ENCODE results near the gene LCA5.
A peak's percentile ranks its signal among the peaks of the same experiment; 100 is the strongest.
"Not testable (repeated sequence)": the region's sequence is repeated elsewhere in the genome, so short reads cannot be mapped to it uniquely, and the experiment has no call there.

The LCA5 gene

DNA sequence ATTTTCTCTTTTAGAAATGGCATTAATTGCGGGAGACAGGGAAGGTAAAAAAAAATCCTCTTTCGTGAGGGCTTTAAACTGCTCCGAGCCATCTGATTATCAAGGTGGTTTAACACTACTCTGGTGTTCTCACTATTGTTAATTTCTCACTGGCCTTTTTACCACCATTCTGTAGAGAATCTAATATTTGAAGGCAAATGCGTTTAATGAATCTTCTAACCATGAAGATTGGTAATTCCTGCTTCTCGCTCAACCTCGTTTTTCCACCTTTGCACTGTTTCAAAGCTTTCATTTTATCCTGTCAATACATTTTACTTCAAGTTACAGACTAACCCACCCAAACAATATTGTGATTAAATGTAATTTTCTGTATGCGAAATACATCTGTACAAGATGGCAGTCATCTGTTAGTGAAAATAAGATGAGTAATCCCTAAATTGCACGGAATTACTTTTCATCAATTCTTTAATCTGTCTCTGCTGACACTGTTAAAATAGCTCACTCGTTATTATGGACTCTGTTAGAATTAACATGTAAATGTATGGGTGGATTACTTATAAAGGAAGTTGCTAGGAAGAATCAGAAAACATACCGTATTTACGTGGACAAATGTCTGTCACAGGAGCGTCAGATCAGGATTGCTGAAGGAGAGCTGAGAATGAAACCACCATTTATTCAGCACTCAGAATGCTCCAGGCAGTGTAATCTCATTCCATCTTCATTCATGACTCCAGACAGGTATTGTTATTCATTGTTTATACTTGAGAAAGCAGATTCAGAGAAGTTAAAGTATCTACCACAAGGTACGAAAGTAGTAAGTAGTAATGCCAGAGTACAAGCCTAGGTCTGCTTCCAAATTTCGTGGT, 1.1 kb upstream of the LCA5 start:
- no peaks in the 10 kb centered on the region for H3K9me3 ChIP-seq (ENCODE audit: control insufficient read depth, low read length)
- H3K4ac ChIP-seq (ENCODE audit: low read depth in 1 of 2, low read length in 2 of 2): no peak overlapping the region
- 34% methylated on average over 8 of the region's 14 CpGs for WGBS
- H3K9ac ChIP-seq (ENCODE audit: low read length): peak overlapping the region; percentile 96
- H3K79me1 ChIP-seq (replicated peaks; ENCODE audit: low read length, poor library complexity, severe bottlenecking): peaks cover 9% of the 10 kb centered on the region
- H3K4me1 ChIP-seq (ENCODE audit: control insufficient read depth, insufficient read depth, low read depth, low read length): no peaks in the 10 kb centered on the region
- H3K14ac ChIP-seq (ENCODE audit: low read length in 2 of 2): no peak overlapping the region
- DNase-seq: peak; percentile 51
- no peak overlapping the region for H2AK5ac ChIP-seq (ENCODE audit: low read length, severe bottlenecking)
- no peak overlapping the region for H3K23ac ChIP-seq (ENCODE audit: low read length in 2 of 2)
- H2BK120ac ChIP-seq (ENCODE audit: low read depth, low read length): no peak overlapping the region
- no peak overlapping the region for H4K91ac ChIP-seq (ENCODE audit: low read length)
- H2BK12ac ChIP-seq (ENCODE audit: low read length in 2 of 2): no peak overlapping the region
- H3K36me3 ChIP-seq (ENCODE audit: control insufficient read depth in 1 of 2, insufficient read depth in 2 of 2, low read depth in 1 of 2, low read length in 2 of 2): peaks cover 0 to 7% of the 10 kb centered on the region in 2 experiments
- H3K4me2 ChIP-seq (ENCODE audit: low read length, poor library complexity, severe bottlenecking): peak overlapping the region; percentile 66
- H2BK5ac ChIP-seq (ENCODE audit: low read depth, low read length, poor library complexity, severe bottlenecking): peak overlapping the region; percentile 25
- peak overlapping the region in 1 of 2 experiments; percentile 97 for H3K4me3 ChIP-seq (ENCODE audit: insufficient read depth in 1 of 2, low read depth in 1 of 2, low read length in 2 of 2)
- no peak overlapping the region for H4K8ac ChIP-seq (ENCODE audit: low read length)
- H2BK15ac ChIP-seq (ENCODE audit: low read depth, poor library complexity, severe bottlenecking): no peak overlapping the region
- H3K27me3 ChIP-seq (ENCODE audit: control insufficient read depth in 1 of 2, insufficient read depth in 1 of 2, low read length in 2 of 2): no peaks in the 10 kb centered on the region
- no peak overlapping the region for H3K27ac ChIP-seq (ENCODE audit: low read length, poor library complexity, severe bottlenecking)
- no peak overlapping the region for H2AFZ ChIP-seq (ENCODE audit: low read depth, low read length)
- no peak overlapping the region for H3K18ac ChIP-seq (ENCODE audit: low read depth in 1 of 2, low read length in 2 of 2)

DNA sequence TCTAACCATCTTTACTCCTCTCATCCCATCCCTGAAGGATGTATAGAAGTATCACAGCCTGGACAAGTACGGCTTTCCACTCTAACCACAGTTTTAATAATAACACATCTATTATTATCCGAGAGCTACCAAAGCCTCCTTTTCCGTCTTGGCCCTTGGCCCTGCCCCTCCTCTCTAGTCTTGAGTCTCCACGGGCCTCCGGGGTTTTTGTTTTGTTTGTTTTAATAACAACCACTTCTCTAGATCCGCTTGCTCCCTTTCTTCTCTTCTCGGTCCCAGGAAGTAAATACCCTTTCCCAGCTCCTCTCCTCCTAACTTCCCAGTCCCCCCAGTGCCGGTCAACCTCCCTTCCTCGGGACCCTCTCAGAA, 661 bp downstream of the LCA5 start:
- peak overlapping the region; percentile 33 for H2BK15ac ChIP-seq (ENCODE audit: low read depth, poor library complexity, severe bottlenecking)

DNA sequence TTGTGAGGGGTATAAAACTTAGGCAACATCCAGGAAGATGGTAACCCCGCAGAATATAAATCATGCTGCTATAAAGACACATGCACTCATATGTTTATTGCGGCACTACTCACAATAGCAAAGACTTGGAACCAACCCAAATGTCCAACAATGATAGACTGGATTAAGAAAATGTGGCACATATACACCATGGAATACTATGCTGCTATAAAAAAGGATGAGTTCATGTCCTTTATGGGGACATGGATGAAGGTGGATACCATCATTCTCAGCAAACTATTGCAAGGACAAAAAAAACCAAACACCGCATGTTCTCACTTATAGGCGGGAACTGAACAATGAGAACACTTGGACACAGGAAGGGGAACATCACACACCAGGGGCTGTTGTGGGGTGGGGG, 7.7 kb downstream of the LCA5 start:
- H2AFZ ChIP-seq (ENCODE audit: low read depth, low read length); H3K4ac ChIP-seq (ENCODE audit: low read depth in 1 of 2, low read length in 2 of 2); H3K9me3 ChIP-seq (ENCODE audit: control insufficient read depth, low read length); H2BK120ac ChIP-seq (ENCODE audit: low read depth, low read length); H4K8ac ChIP-seq (ENCODE audit: low read length); H3K9ac ChIP-seq (ENCODE audit: low read length); H3K23ac ChIP-seq (ENCODE audit: low read length in 2 of 2); H3K4me2 ChIP-seq (ENCODE audit: low read length, poor library complexity, severe bottlenecking); DNase-seq; H2BK12ac ChIP-seq (ENCODE audit: low read length in 2 of 2); H2BK5ac ChIP-seq (ENCODE audit: low read depth, low read length, poor library complexity, severe bottlenecking); H3K27ac ChIP-seq (ENCODE audit: low read length, poor library complexity, severe bottlenecking); H3K4me3 ChIP-seq (ENCODE audit: insufficient read depth in 1 of 2, low read depth in 1 of 2, low read length in 2 of 2); H2AK5ac ChIP-seq (ENCODE audit: low read length, severe bottlenecking); H3K14ac ChIP-seq (ENCODE audit: low read length in 2 of 2); H3K4me1 ChIP-seq (ENCODE audit: control insufficient read depth, insufficient read depth, low read depth, low read length); H4K91ac ChIP-seq (ENCODE audit: low read length); H3K27me3 ChIP-seq (ENCODE audit: control insufficient read depth in 1 of 2, insufficient read depth in 1 of 2, low read length in 2 of 2); H3K18ac ChIP-seq (ENCODE audit: low read depth in 1 of 2, low read length in 2 of 2); H3K36me3 ChIP-seq (ENCODE audit: control insufficient read depth in 1 of 2, insufficient read depth in 2 of 2, low read depth in 1 of 2, low read length in 2 of 2); H2BK15ac ChIP-seq (ENCODE audit: low read depth, poor library complexity, severe bottlenecking): not testable (repeated sequence)
- no CpG with 5 or more reads among the region's 4 CpGs for WGBS
- H3K79me1 ChIP-seq (replicated peaks; ENCODE audit: low read length, poor library complexity, severe bottlenecking): peaks cover 22% of the 10 kb centered on the region

More for the DNA sequence above, 661 bp downstream of the LCA5 start:
- Histone ChIP-seq H3K14ac (ENCODE audit: low read length in 2 of 2) (no peak overlapping the region), H3K4me3 (ENCODE audit: insufficient read depth in 1 of 2, low read depth in 1 of 2, low read length in 2 of 2) (peak overlapping the region; percentile 94 to 97), H2BK12ac (ENCODE audit: low read length in 2 of 2) (no peak overlapping the region), H2AK5ac (ENCODE audit: low read length, severe bottlenecking) (no peak overlapping the region), H3K27me3 (ENCODE audit: control insufficient read depth in 1 of 2, insufficient read depth in 1 of 2, low read length in 2 of 2) (no peaks in the 10 kb centered on the region), H3K4me1 (ENCODE audit: control insufficient read depth, insufficient read depth, low read depth, low read length) (no peaks in the 10 kb centered on the region), H4K8ac (ENCODE audit: low read length) (no peak overlapping the region), H3K9ac (ENCODE audit: low read length) (peak overlapping the region; percentile 96), H3K23ac (ENCODE audit: low read length in 2 of 2) (no peak overlapping the region), H3K4me2 (ENCODE audit: low read length, poor library complexity, severe bottlenecking) (peak overlapping the region; percentile 86), H4K91ac (ENCODE audit: low read length) (no peak overlapping the region), H2BK120ac (ENCODE audit: low read depth, low read length) (no peak overlapping the region), H2AFZ (ENCODE audit: low read depth, low read length) (peak overlapping the region; percentile 91), H3K27ac (ENCODE audit: low read length, poor library complexity, severe bottlenecking) (peak overlapping the region; percentile 92), H3K4ac (ENCODE audit: low read depth in 1 of 2, low read length in 2 of 2) (no peak overlapping the region), H3K9me3 (ENCODE audit: control insufficient read depth, low read length) (no peaks in the 10 kb centered on the region), H3K36me3 (ENCODE audit: control insufficient read depth in 1 of 2, insufficient read depth in 2 of 2, low read depth in 1 of 2, low read length in 2 of 2) (peaks cover 0 to 3% of the 10 kb centered on the region in 2 experiments), H3K79me1 (replicated peaks; ENCODE audit: low read length, poor library complexity, severe bottlenecking) (peaks cover 7% of the 10 kb centered on the region), H2BK5ac (ENCODE audit: low read depth, low read length, poor library complexity, severe bottlenecking) (no peak overlapping the region), H3K18ac (ENCODE audit: low read depth in 1 of 2, low read length in 2 of 2) (peak overlapping the region; percentile 19 to 79)
- peak; percentile 65 for DNase-seq
- WGBS: 0% methylated on average over 9 of the region's 9 CpGs

DNA sequence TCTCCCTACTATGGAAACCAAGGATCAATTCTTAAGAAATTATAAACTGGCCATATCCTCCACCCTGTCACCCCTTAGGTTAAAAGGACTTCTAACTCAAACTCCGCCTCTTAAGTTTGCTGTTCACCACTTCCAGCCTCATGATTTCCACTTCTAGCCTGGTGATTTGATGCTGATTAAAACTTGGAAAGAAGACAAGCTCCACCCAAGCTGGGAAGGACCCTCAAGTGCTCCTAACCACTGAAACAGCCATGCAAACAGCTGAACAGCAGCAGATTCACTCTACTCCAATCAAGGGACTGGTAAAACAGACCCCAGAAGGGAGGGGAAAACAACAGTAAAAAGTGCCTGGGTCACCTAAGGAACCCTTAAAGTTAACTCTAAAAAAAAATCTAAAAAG, 10.3 kb downstream of the LCA5 start:
- H3K4me3 ChIP-seq (ENCODE audit: insufficient read depth in 1 of 2, low read depth in 1 of 2, low read length in 2 of 2): no peak overlapping the region
- no peaks in the 10 kb centered on the region for H3K9me3 ChIP-seq (ENCODE audit: control insufficient read depth, low read length)
- no peak for DNase-seq
- H2AFZ ChIP-seq (ENCODE audit: low read depth, low read length): no peak overlapping the region
- no peaks in the 10 kb centered on the region for H3K27me3 ChIP-seq (ENCODE audit: control insufficient read depth in 1 of 2, insufficient read depth in 1 of 2, low read length in 2 of 2)
- no peak overlapping the region for H2BK5ac ChIP-seq (ENCODE audit: low read depth, low read length, poor library complexity, severe bottlenecking)
- WGBS: 90% methylated on average over 1 of the region's 1 CpG
- H3K4ac ChIP-seq (ENCODE audit: low read depth in 1 of 2, low read length in 2 of 2): no peak overlapping the region
- H4K8ac ChIP-seq (ENCODE audit: low read length): no peak overlapping the region
- no peak overlapping the region for H3K27ac ChIP-seq (ENCODE audit: low read length, poor library complexity, severe bottlenecking)
- H3K23ac ChIP-seq (ENCODE audit: low read length in 2 of 2): no peak overlapping the region
- peaks cover 2% of the 10 kb centered on the region for H3K4me1 ChIP-seq (ENCODE audit: control insufficient read depth, insufficient read depth, low read depth, low read length)
- no peak overlapping the region for H2BK120ac ChIP-seq (ENCODE audit: low read depth, low read length)
- no peak overlapping the region for H2AK5ac ChIP-seq (ENCODE audit: low read length, severe bottlenecking)
- H3K36me3 ChIP-seq (ENCODE audit: control insufficient read depth in 1 of 2, insufficient read depth in 2 of 2, low read depth in 1 of 2, low read length in 2 of 2): no peaks in the 10 kb centered on the region
- H3K18ac ChIP-seq (ENCODE audit: low read depth in 1 of 2, low read length in 2 of 2): no peak overlapping the region
- peaks cover 19% of the 10 kb centered on the region for H3K79me1 ChIP-seq (replicated peaks; ENCODE audit: low read length, poor library complexity, severe bottlenecking)
- H4K91ac ChIP-seq (ENCODE audit: low read length): no peak overlapping the region
- no peak overlapping the region for H3K14ac ChIP-seq (ENCODE audit: low read length in 2 of 2)
- no peak overlapping the region for H3K9ac ChIP-seq (ENCODE audit: low read length)
- H3K4me2 ChIP-seq (ENCODE audit: low read length, poor library complexity, severe bottlenecking): no peak overlapping the region
- H2BK15ac ChIP-seq (ENCODE audit: low read depth, poor library complexity, severe bottlenecking): no peak overlapping the region
- H2BK12ac ChIP-seq (ENCODE audit: low read length in 2 of 2): no peak overlapping the region

All from mesenchymal stem cell (in vitro differentiated cells and primary cell).